T follicular helper cell (primary cell): ENCODE measurements around the gene DPF3.

ENCODE experiments used
- DNase-seq: peaks from one replicate; pipeline ENCODE4 v3.0.0-alpha.2; 2020; ENCODE audit warnings: low read depth

DPF3 gene

DNA sequence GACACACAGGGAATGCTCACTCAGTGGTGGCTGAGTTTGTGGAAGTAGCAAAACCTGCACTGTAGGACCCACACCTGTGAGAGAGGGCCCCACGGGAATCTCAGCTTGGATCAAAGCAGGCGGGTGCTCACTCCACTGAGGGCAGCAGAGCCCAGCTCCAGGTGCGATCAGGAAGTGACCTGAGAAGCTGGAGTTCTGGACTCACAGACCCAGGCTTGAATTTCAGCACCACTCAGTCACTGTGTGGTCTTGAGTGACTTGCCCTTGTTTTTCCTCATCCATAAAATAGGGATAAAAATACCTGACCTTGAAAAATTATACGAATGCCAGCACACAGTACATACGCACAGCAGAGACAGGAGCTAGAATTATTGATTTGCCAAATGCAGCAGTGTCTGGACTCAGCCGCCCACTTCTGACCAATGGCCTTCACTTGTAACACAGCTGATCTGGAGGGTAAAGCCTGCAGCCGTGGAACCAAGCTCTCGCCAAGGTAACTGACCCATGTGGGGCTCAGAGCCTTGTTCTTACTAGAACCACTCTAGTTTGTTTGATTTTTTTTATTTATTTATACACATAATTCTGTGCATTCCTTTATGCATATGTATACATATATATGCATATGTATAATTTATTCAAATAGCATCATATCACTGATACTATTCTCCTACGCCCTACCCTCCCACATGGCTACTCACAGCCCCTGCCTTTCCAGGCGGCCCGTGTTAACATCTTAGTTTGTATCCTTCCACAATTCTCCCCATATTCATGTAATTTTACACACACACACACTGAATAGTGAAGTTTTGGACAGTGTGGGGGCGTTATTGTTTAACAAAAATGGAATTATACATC lies 53.9 kb downstream of the DPF3 start:
- DNase-seq, result no peak

DNA sequence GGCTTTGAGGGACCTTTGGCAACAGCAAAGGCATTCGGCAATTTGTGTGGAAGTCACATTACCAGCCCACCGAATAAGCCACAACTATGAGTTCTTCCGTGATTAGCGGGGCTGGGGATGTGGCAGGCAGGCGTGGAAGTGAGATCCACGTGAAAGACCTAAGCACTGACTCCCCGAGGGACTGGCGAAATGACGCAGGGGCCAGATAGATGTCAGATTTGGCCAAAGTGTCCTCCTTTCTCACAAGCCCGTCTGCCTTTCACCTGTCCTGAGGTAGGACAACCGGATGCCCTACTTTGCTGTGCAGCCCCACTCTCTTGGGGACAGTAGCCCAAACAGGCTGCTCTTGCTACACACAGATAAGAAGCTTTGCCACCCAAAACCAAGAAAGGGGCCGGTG lies 54.5 kb downstream of the DPF3 start:
- DNase-seq, result no peak

DNA sequence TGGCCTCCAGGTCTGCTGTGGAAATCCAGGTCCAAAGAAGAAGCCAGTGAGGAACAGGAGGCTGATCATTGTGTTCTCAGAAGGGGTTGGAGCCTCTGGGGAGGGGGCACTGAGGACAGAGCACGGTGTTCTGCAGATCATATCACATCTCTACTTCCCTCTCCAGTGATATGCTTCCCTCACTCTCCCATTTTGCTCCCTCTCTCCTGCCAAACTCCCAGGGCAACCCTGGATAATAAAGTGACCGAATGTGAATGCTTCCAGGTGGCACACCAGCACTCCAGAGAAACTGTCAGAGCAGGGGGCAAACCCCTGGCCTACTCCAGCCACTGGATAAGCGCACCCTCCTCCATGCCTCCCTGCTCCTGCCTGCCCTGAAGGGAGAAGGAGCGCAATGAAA lies 57.8 kb downstream of the DPF3 start:
- DNase-seq, result no peak

DNA sequence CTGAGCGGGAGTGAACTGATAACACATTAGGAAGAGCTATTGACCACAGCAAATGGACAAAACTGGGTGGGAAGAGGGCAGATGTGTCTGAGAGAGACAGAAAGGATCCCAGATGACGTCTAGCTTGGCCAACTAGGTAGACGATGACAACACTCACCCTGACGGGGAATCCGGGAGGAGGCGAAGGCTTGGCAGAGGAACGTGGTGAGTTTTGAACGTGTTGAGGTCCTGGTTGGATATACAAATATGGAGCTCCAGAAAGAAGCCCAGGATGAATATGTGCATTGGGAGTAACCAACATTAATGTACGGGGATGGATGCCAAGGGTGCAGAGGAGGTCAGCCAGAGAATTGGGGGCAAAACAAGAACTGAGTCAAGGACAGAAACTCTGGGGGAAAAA lies 60.7 kb downstream of the DPF3 start:
- DNase-seq, result no peak

DNA sequence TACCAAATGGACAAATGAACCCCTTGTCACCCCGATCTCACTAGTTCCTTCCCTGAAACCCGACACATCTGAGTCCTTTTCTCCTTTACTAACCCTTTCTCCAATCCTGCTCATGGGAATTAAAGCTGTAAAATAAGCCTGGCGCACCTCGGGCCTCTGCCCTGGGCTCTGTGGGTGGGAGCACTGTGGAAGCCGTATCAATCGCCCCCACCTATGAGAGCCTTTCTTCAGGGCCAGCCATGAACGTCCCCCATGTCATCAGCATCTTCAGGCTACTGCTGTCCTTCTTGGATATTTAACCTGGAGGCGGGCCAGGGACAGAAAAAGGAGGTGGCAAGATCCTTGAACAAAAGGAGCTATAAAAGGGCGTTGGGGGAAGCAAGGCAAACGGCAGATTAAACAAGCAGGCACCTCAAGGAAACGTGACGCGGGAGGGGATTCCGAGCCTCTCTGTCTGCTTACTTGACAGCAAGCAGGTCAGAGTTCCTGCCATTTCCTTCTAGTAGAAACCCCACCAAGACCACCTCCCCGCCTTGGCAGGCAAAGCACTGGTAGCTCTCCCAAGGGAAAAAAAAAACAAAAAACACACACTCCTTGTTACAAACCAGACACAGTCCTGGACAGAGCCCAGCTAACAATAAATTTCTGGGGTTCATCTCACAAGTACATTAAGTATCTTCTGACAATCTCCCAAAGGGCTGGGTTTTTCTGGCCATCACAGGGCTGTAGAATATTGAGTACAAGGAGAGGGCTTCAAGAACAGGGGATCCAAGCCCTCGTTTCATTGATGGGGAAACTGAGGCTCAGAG lies 62.9 kb downstream of the DPF3 start:
- no peak for DNase-seq

DNA sequence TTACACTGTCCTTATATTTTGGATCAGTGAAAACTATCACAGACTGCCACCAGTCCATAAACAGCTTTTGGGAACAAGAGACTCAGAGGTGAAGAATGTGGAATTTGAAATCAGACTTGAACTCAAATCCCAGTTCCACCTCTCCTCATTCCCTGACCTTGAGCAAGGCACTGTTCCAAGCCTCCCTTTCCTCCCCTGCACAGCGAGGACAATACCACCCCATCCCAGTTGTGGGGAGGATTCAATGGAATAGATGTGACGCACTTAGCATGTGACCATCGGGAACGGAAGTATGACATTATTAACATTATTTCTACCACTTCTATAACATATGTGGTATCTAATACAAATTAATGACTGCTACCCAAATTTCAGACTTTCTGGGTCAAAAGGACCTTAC lies 63.5 kb downstream of the DPF3 start:
- no peak for DNase-seq

DNA sequence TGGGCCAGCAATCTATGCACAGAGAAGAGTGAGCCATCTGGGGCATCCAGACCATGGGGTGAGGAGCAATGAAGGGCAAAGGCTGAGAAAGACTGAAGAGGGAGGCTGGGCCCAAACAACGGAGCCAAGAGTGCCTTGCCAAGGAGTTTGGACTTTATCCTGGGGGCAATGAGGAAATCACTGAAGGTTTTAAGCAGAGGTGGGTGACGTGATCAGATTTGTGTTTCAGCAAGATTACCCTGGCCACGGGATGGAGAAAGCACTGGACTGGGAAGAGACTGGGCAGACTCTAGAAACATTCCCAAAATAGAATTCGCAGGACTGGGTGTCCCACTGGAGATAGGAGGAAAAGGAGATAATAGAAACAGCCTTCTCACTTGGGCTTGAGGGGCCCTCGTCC lies 65.3 kb downstream of the DPF3 start:
- no peak for DNase-seq

DNA sequence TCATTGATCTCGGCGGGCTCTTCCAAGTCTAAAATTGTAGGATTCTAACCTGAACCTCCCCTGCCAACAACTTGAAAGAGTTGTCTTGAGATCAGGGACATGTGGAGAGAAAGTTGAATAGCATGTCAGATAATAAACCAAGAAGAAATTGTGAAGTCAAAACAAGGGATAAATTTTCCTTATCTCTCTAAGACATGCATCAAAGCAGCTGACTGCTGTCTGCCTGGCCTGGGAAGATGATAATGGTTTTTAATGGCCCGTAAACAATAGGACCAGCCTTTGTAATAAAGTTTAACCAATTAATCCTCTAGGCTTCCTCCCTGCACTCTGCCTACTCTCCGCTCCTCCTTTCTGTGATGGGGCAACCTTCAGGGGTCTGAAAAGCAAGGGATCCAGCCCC lies 67.9 kb downstream of the DPF3 start:
- DNase-seq, result no peak

DNA sequence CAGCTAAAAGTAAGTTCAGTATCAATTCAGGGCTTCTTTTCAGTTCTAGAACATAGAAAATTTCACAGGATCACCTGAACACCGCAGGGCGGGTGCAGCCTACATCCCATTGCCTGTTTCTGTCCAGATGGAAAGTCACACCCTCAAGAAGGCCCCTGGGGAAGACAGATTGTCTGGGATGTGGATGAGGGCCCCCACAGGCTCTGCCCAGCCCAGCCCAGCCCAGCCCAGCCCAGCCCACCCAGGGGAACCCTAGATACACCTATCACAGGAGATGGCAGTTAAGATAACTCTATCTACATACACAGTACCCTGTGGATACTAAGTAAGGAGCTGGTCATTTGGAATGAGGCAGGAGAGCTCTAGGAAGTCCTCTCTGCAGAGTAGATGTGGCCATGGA lies 68.4 kb downstream of the DPF3 start:
- DNase-seq, result no peak

DNA sequence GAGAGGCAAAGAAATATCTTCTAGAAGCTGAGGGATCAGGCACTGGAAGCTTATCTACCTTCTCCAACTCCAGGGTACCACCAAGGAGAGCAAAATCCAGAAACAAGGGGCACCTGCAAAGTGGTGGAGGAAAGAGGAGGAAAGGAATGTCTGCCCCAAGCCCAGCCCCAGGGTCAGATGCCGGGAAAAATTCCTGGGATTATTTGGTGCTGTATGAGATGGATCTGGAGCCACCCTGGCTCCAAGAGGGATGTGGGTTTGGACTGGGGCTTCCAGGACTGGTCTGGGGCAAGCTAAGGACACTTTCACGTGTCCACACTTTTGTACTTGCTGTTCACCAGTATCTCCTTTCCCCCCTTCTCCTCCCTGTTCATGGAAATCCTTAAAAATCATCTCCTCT lies 69.8 kb downstream of the DPF3 start:
- DNase-seq, result no peak

DNA sequence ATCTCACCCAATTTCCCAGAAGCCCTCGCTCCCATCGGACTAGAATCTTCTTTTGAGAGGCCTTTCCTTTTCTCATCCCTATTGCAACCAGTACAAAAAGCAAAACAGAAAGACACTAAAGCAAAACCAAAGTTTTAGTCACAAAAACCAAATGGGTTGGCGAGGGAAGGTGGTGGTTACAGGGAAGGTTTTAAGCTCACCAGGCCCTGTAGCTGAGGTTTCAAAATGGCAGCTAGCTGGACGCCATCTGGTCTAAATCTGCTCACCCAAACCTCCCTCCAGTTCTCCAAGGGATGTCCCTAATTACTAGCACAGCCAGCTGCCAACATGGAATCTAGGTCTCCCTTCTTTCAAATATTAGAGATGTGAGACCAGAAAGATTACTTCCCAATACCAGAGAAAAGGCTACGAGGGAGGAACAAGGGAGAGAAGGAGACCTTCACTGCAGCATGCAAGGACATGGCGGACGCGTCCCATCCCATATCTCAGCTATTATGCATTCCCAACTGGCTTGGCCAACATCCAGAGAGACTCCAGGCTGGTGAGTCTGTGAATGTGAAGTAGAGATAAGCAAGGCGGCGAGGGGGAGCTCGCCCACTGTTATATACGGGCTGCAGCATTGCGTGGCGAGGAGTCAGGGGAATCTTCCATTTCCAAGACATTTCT lies 70.8 kb downstream of the DPF3 start:
- DNase-seq, result no peak

DNA sequence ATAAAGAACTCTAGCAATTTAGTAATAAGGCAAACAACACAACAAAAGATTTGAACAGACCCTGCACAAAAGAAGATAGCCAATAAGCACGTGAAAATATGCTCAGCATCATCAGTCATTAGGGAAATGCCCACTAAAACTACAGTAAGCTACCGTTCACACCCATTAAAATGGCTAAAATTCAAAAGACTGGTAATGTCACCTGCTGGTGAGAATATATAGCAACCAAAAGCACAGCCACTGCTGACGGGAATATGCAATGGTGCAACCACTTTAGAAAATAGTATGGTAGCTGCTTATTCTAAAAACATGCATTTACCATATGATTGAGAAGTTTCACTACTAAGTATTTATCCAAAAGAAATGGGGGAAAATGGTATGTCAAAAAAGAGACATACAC lies 74.9 kb downstream of the DPF3 start:
- DNase-seq, result no peak

DNA sequence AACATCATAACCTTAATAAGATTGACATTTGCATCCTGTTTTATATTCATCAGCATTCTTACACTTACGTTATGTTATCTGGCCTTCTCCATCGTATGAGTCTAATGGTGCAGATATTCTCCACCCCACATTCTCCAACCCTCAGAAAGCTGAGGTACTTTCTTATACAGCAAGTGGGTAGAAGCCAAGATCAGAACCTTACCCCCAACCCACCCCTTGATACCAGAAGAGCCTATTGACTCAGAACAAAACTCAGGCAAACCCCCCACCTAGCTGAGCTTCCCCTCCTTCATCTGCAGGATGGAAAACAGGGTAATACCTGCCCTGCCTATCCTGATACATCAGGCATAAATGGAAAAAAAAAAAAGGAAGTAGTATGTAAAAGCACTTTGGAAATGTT lies 77.6 kb downstream of the DPF3 start:
- DNase-seq, result no peak

DNA sequence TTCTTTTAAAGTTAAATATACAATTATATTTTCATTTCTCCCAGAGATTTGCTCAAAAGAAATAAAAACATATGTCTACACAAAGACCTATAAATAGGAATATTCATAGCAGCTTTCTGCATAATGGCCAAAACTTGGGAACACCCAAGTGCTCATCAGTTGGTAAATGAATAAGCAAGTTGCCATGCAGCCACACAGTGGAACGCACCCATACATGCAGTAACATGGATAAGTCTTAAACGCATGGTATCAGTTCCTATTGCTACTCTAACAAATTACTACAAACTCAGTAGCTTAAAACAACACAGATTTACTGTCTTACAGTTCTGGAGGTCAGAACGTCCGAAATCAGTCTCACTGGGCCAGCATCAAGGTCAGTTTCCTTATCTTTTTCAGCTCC lies 78.5 kb downstream of the DPF3 start:
- no peak for DNase-seq

DNA sequence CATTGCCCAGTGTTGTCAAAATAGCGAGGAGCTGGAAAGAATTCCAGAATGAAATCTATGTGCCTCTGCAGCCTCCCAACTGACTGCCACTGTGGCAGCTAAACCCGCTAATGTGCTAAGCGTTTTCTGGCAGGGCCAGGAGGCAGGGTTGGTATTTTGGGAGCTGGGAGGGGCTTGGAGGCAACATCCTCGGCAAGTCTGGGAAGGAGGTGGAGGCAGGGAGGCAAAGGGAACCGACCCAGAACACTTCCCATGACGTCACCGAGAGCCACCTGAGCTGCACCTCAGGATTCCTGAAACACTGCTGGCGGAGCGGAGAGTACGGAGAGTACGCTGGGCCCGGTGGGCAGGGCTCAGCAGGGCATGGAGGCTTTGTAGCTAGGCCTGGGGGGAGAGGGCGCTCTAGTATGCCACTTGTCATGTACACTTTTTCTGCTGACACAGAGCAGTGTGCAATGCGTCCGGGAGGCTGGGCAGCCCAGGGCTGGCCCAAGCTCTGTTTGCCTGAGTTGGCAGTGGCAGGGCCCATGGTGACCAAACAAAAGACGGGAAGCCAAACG lies 81.5 kb downstream of the DPF3 start:
- no peak for DNase-seq

DNA sequence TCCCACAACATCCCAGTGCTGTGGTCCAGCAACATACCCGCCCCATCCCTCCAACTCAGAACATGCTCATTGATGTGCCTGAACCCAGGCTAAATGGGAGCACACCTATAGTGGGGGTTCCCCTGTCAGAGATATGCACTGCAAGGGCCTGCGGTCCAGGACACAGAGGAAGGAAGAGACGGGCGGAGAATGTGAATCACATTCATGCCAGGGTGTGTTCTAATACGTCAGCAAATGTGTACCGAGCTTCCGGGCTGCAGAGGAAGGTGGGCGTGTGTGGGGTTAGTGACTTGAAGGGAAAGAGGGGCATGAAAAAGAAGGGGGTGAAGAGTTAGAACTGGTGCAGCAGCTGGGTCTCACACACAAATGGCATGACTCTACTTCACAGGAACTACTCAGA lies 83.7 kb downstream of the DPF3 start:
- no peak for DNase-seq

DNA sequence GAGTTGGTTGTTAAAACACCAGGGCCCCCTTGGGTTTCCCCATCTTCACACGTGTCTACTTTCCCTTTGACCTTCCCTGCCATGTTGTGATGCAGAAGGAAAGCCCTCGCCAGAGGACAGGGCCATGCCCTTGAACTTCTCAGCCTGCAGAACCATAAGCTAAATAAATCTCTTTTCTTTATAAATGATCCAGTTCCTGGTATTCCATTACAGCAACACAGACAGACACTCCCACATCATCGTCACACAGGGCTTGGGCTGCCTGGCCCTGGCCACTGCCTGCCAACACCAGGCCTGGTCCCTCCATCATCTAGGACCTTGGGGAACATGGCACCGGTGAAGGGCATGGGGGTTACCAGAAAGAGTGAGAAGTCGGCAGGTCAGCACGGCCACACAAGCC lies 84.8 kb downstream of the DPF3 start:
- DNase-seq, result no peak

DNA sequence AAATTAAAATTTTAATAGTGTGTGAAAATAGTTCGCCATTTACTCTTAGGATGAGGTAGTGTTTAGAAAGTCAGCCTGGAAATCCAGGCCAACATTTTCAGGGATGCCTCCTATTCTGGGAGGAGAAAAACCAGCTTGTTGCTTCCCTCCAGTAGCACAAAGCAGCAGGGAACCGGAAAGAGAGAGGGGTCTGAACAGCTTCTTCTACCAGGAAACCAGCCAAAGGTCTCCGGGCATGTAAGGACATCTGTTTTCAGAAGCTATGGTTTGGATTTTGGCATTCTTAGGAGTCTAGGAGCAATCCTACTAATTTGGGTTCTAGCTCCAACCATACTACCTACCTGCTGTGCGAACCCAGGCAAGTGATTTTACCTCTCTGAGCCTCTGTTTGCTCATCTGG lies 85.3 kb downstream of the DPF3 start:
- no peak for DNase-seq

DNA sequence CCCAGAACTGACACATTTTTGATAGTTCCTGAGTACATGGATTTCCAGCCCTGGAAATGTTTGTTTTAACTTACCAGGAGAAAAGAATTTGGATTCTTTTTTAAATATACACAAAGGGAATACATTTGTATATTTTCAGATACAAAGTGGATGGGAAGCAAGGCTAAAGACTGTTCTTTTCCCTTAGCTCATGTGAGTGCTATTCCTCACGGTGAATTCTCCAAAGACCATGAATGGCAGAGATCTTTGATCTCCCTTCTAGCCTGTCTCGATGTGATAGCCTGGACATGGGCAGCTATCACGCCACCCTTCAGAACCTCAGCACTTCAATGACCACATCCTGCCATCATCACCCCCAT lies 91.3 kb downstream of the DPF3 start:
- no peak for DNase-seq

DNA sequence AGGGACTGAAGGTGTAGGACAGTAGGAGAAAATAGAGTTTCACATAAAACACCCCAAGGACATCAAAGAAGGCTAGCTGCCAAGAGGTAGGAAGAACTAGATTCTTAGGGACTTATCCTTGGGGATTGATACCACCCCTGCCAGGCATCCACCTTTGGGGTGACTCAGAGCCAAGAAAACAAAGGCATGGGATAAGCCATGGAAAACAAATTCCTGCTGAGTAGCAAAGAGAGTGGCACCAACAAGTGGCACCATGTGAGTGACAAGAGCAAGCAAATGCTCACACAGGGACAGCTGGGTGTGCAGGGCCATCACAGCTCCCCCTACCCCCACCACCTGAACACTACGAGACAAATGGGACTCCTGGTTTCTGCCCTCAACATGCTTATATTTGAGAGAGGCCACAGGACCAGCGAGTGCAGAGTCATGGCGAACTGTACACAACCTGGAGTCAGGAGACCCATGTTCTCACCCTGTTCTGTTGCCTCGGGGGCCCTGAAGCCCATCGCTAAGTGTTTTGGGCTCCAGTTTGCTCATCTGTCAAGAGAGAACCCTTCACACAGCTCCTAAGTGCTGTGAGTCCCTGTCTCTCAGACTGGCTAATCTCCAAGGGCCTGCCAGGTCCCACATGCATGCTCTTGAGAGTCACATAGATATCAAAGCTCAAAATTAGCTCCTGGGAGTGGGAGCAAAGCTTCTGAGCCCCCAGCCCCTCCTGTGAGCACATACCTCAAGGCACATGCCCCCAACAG lies 91.9 kb downstream of the DPF3 start:
- no peak for DNase-seq

DNA sequence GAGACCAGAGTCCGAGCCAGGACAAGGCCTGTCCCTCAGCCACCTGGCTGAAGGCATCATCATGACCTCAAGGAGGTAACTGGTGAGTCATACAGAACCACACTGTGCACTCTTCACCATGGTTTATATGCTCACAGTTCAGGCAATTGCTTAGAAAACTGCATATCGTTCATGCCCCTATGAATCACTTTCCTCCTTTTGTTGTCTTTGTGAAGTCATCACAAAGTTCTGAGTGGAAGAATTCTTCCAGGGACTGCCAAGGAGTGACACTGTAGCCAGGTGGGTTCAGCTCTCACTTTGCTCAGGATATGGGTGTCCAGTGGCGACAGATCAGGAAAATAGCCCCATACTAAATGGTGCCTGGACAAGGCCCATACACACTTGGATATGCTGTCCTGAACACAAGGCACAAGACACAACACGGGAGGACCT lies 92.5 kb downstream of the DPF3 start:
- DNase-seq, result no peak

DNA sequence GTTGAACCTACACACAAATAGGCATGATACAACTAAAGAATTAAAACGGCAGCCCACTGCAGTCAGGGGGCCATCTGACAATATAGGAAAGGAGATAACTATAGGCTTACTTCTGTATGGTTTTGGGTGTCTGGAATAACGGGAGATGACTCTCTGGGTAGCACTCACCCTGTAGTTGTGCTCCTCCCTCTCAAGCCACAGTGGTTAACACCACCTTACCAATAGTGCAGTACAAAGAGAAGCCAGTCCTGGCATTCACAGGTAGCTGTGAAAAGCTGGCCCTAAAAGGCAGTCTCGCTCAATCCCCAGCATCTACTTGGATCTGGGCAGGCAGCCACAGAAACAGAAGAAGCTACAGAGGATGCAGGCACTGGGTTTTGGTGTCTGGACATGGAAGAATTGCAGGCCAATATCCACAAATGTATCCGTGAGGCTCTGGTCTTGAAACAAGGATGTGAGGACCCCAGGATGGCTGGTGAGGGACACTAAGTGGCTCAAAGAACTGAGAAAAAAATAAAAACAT lies 93.0 kb downstream of the DPF3 start:
- no peak for DNase-seq
